Endodermal cell (in vitro differentiated cells): Measurements from ENCODE around the gene IL3. TPM values are rescaled to one million over a fixed set of nuclear protein-coding genes. Genes with fewer than 3 reads are reported as not detected.

Source experiments
- DNase-seq: peaks from one replicate; pipeline ENCODE4 v3.0.0-alpha.2; 2017
- H3K27ac ChIP-seq: 2 replicates; pipeline ENCODE4 v1.5.1; 2013; ENCODE audit warnings: mild to moderate bottlenecking, low read depth, low read length, moderate library complexity
- H3K27me3 ChIP-seq: 2 replicates; pipeline ENCODE4 v1.6.1; 2013; ENCODE audit warnings: mild to moderate bottlenecking, low read length, moderate library complexity; ENCODE audit not compliant: insufficient read depth, control insufficient read depth, poor library complexity, severe bottlenecking
- H3K36me3 ChIP-seq: 2 replicates; pipeline ENCODE4 v1.7.0; 2013; ENCODE audit warnings: mild to moderate bottlenecking, low read length, moderate library complexity; ENCODE audit not compliant: control insufficient read depth, insufficient read depth
- H3K4me1 ChIP-seq: one replicate; pipeline ENCODE4 v1.7.0; 2013; ENCODE audit warnings: low read length; ENCODE audit not compliant: control insufficient read depth, insufficient read depth
- H3K4me3 ChIP-seq: 2 replicates; pipeline ENCODE4 v1.5.1; 2013; ENCODE audit warnings: mild to moderate bottlenecking, low read length, moderate library complexity
- H3K9ac ChIP-seq: 2 replicates; pipeline ENCODE4 v1.6.1; 2013; ENCODE audit warnings: mild to moderate bottlenecking, low read length, moderate library complexity; ENCODE audit not compliant: poor library complexity, severe bottlenecking; ENCODE audit errors: extremely low read depth
- H3K9me3 ChIP-seq: 2 replicates; pipeline ENCODE4 v1.6.1; 2013; ENCODE audit warnings: mild to moderate bottlenecking, low read length, moderate library complexity; ENCODE audit not compliant: control insufficient read depth
- H3K27ac Mint-ChIP-seq: 2 replicates; pipeline ENCODE4 v1.8.0; 2020; ENCODE audit warnings: mixed read lengths
- H3K27me3 Mint-ChIP-seq: 2 replicates; pipeline ENCODE4 v1.8.0; 2021; ENCODE audit warnings: mild to moderate bottlenecking, mixed read lengths; ENCODE audit not compliant: insufficient read depth
- H3K36me3 Mint-ChIP-seq: 2 replicates; pipeline ENCODE4 v1.8.0; 2020; ENCODE audit warnings: low read depth, mixed read lengths
- H3K4me1 Mint-ChIP-seq: 2 replicates; pipeline ENCODE4 v1.8.0; 2020; ENCODE audit warnings: mixed read lengths
- H3K4me3 Mint-ChIP-seq: 2 replicates; pipeline ENCODE4 v1.8.0; 2020; ENCODE audit warnings: mild to moderate bottlenecking, moderate library complexity, mixed read lengths
- H3K9me3 Mint-ChIP-seq: 2 replicates; pipeline ENCODE4 v1.8.0; 2020; ENCODE audit warnings: mild to moderate bottlenecking, mixed read lengths
- CTCF ChIP-seq: fragments of 200-600 bp; sonication (generic); conservative IDR thresholded peaks from 2 replicates; pipeline ENCODE4 v1.5.0; 2021; ENCODE audit warnings: antibody characterized with exemption, mild to moderate bottlenecking
- WGBS, 2 experiments: methylation state at CpG; one replicate each; pipeline versions ENCODE4 v1.1.5 to v1.1.7; 2013; ENCODE audit warnings: missing lambda C conversion rate in 2 of 2, mixed read lengths in 1 of 2; ENCODE audit not compliant: insufficient coverage in 1 of 2, insufficient read length in 1 of 2; 5-methylcytosine and 5-hydroxymethylcytosine counted together
- total RNA-seq, 2 donors: library from RNA; stranded (reverse); fragmentation: NEBNext Ultra II Directional in 1 of 2; extraction: Animal tissue kit (Norgen Biotek cat#: 25700) in 1 of 2; gene quantifications; 2 replicates in 1 of 2; 3 replicates in 1 of 2; pipeline ENCODE4 v1.2.1, GENCODE V29; 2021

IL3 gene
- total RNA-seq, 2 donors from 2014 or later: not detected

DNA sequence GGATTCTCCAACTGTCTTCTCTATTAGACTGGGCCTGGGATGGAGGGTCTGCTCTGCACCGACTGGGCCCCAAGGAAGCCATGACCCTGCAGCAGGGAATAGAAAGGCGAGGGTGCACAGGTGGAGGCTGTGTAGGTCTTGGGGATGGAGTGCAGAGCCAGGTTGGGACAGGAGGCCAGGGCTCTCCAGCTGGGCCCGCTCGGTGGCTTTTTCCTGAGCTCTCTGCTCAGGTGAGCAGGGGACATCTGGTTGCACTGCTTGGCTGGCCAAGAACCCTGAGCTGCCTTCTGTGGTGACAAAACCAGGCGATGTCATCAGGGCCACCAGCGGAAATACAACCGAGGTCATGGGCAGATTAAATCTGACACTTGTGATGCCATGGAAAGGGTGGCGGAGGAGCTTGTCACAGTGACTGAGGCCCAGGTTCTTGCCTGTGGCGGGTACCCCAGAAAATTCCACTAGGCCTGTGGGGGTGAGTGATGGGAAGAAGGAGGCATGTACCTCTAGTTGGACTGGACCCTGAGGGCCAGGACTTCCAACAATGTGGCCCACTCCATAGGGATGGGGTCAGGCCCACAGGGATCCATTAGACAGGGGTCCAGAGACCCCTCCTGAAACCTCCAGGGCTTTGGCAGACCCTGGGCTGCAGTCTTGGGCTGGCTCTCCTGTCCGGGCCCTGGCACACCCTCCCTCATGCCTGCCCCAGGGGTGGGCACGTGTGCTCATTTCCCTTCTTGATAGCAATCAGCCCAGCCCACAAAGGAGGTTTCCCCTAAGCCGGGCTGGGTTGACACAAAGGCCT, 4.4 kb upstream of the IL3 start:
- DNase-seq: no peak
- Mint-ChIP-seq H3K27ac (no peak overlapping the region), H3K9me3 (no peaks in the 10 kb centered on the region), H3K4me1 (no peaks in the 10 kb centered on the region), H3K36me3 (no peaks in the 10 kb centered on the region), H3K27me3 (no peaks in the 10 kb centered on the region), H3K4me3 (no peak overlapping the region)
- Histone ChIP-seq H3K27ac (no peak overlapping the region), H3K36me3 (no peaks in the 10 kb centered on the region), H3K4me1 (no peaks in the 10 kb centered on the region), H3K4me3 (no peak overlapping the region), H3K27me3 (no peaks in the 10 kb centered on the region), H3K9me3 (no peaks in the 10 kb centered on the region), H3K9ac (no peak overlapping the region)
- 83 to 89% methylated on average over 7 to 12 of the region's 12 CpGs for whole genome bisulfite sequencing, 2 experiments
- no peak for TF ChIP-seq CTCF

DNA sequence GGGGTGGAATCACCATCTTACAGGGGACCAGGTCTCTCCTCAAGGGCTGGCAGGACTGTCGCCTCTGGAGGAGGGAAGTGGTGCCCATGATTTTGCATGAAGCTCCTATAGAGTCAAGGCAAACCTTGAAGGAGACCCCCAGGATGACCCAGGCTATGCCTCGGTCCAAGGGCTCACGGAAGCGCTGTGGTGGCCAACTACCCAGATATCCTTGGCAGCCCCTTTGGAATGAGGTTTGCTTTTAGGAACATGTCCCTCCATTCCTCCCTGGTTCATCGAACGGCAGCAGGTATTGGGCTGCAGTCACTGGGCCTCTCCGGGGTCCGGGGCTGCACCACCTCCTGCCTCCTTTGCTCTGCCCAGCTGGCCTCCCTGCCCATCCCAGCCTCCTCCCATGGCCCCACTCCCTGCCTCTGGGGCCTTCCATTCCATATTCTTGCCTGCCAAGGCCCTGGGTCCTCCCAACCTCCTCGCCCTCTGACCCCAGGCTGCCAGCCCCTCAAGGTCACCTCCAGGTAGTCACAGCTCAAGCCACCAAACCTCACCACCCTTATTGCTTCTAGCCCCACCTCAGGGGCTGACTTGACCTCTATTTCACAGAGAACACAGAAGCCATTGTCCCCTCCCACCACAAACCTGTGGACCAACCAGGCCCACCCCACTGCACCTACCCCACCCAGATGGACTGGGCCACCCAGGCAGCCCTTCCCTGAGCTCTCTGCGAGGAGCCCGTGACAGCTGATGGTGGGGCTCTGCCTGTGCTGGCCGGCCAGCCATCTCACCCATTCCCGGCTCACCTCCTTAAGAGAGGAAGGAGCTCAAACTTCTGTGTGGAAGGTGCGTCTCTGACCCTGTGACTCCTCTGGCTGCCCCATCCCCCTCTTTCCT, 3.6 kb upstream of the IL3 start:
- Mint-ChIP-seq H3K4me1 (no peaks in the 10 kb centered on the region), H3K36me3 (no peaks in the 10 kb centered on the region), H3K4me3 (no peak overlapping the region), H3K27me3 (no peaks in the 10 kb centered on the region), H3K27ac (no peak overlapping the region), H3K9me3 (no peaks in the 10 kb centered on the region)
- TF ChIP-seq CTCF: no peak
- Histone ChIP-seq H3K4me1 (no peaks in the 10 kb centered on the region), H3K27me3 (no peaks in the 10 kb centered on the region), H3K4me3 (no peak overlapping the region), H3K36me3 (no peaks in the 10 kb centered on the region), H3K9me3 (no peaks in the 10 kb centered on the region), H3K9ac (no peak overlapping the region), H3K27ac (no peak overlapping the region)
- WGBS, 2 experiments: 92 to 97% methylated on average over 6 to 14 of the region's 14 CpGs
- no peak for DNase-seq

DNA sequence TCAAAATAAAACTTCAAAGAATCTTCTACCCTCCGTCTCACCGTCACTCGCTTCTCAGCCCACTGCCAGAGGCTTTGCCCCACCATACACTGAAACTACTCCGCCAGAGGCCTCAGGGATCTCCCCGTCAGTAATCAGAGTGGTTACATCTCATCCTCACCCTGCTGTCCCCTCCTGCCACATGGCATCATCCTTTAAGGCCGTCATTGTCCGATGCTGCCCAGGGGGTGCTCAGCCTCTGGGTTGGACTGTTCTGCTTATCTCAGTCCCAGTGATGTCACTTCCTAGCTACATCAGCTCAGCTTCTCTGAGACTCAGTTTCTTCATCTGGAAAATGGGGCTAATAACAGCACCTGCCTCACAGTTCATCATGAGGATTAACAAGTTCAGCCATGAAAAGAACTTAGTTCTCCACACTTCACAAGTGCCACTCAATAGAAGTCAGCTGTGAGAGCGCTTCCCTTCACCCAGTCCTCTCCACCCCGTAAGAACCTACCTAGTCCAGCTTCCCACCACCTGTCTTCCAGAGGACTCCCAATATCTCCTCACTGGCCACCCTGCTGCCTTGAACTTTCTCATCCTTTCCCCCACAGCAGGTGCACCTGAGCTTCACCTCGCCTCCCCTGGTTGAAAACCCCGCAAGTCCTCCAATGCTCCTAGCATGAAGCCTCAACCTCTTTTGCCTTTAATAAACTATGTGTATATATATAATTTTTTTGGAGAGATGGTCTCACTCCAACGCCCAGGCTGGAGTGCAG, 2.8 kb upstream of the IL3 start:
- Mint-ChIP-seq H3K27me3 (no peaks in the 10 kb centered on the region), H3K27ac (no peak overlapping the region), H3K4me1 (no peaks in the 10 kb centered on the region), H3K36me3 (no peaks in the 10 kb centered on the region), H3K9me3 (no peaks in the 10 kb centered on the region), H3K4me3 (no peak overlapping the region)
- Histone ChIP-seq H3K36me3 (no peaks in the 10 kb centered on the region), H3K9me3 (no peaks in the 10 kb centered on the region), H3K4me3 (no peak overlapping the region), H3K9ac (no peak overlapping the region), H3K27ac (no peak overlapping the region), H3K27me3 (no peaks in the 10 kb centered on the region), H3K4me1 (no peaks in the 10 kb centered on the region)
- WGBS, 2 experiments: 92 to 96% methylated on average over 9 to 12 of the region's 12 CpGs
- no peak for TF ChIP-seq CTCF
- peak; percentile 24 for DNase-seq
